PC-3 (cell line): ENCODE results near the gene COL25A1.

Experiments used
- CTCF ChIP-seq: fragments of 300-600 bp; sonication (generic); conservative IDR thresholded peaks from 2 replicates; pipeline ENCODE4 v1.5.1; 2017; ENCODE audit warnings: antibody characterized with exemption, low read depth, mild to moderate bottlenecking, low read length
- EZH2 ChIP-seq: fragments of 300-600 bp; sonication (generic); IDR thresholded peaks from one replicate; pipeline ENCODE4 v1.6.1; 2017; ENCODE audit warnings: antibody characterized with exemption, mild to moderate bottlenecking, low read length; ENCODE audit not compliant: unreplicated experiment
- EZH2phosphoT487 ChIP-seq: fragments of 300-600 bp; sonication (generic); IDR thresholded peaks from 2 replicates; pipeline ENCODE4 v1.6.1; 2018; ENCODE audit warnings: mild to moderate bottlenecking, antibody characterized with exemption, low read length, borderline replicate concordance

- no peak for TF ChIP-seq CTCF
- no peak for TF ChIP-seq EZH2
- no peak for TF ChIP-seq EZH2phosphoT487
Observed at GRCh38 chr4:109148577-109149075, 153.8 kb downstream of the COL25A1 start.
